SW 1271 (cell line): ENCODE results near the gene SAP130.
"Not testable (repeated sequence)": the region's sequence is repeated elsewhere in the genome, so short reads cannot be mapped to it uniquely, and the experiment has no call there.

Source experiments
- DNase-seq, 2 experiments: peaks; one replicate each; lab custom pipeline; 2025; lab: John Stamatoyannopoulos, UW

SAP130 gene

GRCh38 chr2:127953128-127953718 is 74.6 kb downstream of the SAP130 start:
- DNase-seq, result no peak

GRCh38 chr2:127951026-127951425 is 76.8 kb downstream of the SAP130 start:
- DNase-seq, result no peak

- no peak for DNase-seq
Observed at GRCh38 chr2:127950264-127950663, 77.6 kb downstream of the SAP130 start.

DNA sequence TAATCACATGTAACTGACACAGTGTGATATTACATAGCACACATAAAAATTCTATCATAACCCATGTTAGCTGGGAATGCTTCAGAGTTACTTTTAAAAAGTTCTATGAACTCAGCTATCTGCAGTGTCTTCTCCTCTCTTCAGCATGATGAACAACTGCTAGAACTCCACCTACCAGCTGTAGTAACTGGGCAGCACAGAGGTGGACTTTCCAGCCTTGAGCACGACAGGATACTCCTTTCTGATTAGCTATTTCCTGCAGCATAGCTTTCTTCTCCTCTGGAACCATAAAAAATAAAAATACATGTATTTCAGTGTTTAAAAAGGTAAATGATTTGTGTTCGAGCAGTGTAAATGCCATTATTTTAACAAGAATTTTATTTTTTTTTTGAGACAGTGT is 82.6 kb downstream of the SAP130 start:
- DNase-seq, result no peak

DNA sequence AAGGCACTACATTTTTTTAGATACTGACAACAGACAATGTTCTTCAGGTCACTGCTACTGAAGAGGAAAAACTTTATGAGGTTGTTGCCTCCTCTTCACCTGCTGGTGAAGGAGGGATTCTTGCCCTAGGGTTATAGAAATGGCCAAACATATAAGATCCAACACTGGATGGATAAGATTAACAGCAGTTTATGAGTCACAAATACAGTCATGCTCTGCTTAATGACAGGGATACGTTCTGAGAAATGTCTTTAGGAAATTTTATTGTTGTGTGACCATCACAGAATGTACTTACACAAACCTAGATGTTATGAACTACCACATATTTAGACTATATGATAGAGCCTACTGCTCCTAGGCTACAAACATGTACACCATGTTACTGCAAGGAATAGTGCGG is 84.7 kb downstream of the SAP130 start:
- no peak for DNase-seq

GRCh38 chr2:127942002-127942401 is 85.9 kb downstream of the SAP130 start:
- DNase-seq, result no peak

- no peak for DNase-seq
Observed at GRCh38 chr2:127941461-127941860, 86.4 kb downstream of the SAP130 start.

DNA sequence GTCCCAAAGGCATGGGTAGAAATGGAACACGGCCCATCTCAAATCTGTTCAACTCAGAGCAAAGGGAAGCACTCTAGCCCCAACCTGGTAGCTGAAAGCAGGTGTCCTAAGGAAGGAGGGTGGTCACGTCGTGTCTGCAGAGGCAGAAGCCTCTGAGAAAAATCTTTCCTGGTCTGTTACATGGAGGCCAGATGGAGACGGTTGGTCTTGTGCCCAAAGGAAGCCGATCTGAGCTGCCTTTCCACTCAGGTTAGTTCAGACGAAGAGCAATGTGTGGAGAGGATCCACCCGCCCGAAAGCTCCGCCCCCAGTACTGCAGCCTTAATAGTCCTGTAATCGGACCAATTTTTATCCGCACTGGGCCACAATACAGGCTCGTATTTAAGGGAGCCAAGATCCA is 87.2 kb downstream of the SAP130 start:
- DNase-seq, result no peak

- DNase-seq, result no peak
Observed at GRCh38 chr2:127935337-127935736, 92.5 kb downstream of the SAP130 start.

GRCh38 chr2:127932199-127932876 is 95.5 kb downstream of the SAP130 start:
- DNase-seq, result peak; percentile 37 to 41

GRCh38 chr2:127929449-127929848 is 98.4 kb downstream of the SAP130 start:
- no peak for DNase-seq

- DNase-seq, result no peak
Observed at GRCh38 chr2:127927384-127927783, 100.5 kb downstream of the SAP130 start.

GRCh38 chr2:127917916-127918315 is 109.9 kb downstream of the SAP130 start:
- no peak for DNase-seq

- DNase-seq, result no peak
Observed at GRCh38 chr2:127913808-127914457, 113.9 kb downstream of the SAP130 start.

- no peak for DNase-seq
Observed at GRCh38 chr2:127911737-127912136, 116.1 kb downstream of the SAP130 start.

- DNase-seq, result no peak
Observed at GRCh38 chr2:127910415-127910814, 117.4 kb downstream of the SAP130 start.

GRCh38 chr2:127909019-127909418 is 118.8 kb downstream of the SAP130 start:
- DNase-seq, result no peak

- DNase-seq, result not testable (repeated sequence)
Observed at GRCh38 chr2:127907733-127908400, 120.0 kb downstream of the SAP130 start.

- DNase-seq, result no peak
Observed at GRCh38 chr2:127906206-127906926, 121.5 kb downstream of the SAP130 start.

GRCh38 chr2:127901339-127902056 is 126.4 kb downstream of the SAP130 start:
- no peak for DNase-seq

DNA sequence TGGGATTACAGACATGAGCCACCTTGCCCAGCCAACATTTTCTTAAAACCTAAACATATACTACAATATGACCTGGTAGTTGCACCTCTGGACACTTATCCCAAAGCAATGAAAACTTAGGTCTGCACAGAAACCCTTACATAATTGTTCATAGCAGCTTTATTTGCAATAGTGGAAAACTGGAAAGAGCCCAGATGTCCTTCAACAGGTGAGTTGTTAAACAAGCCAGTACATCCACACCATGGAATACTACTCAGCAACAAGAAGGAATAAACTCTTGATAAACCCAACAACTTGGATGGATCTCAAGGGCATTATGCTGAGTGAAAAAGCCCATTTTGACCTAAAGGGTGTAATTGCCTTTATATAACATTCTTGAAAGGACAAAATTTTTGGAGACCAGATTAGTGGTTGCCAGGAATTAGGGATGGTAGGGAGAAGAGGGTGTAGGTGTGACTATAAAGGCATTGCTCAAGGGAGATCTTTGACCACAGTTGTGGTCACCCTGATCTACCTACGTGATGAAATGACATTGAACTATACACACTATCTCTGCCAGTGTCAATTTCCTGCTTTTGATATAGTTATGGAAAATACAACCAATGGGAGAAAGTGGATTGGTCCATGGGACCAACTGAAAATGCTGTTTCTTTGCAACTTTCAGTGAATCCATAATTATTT is 130.2 kb downstream of the SAP130 start:
- no peak for DNase-seq
